ENCODE data around the gene PBX1.

The PBX1 gene

DNA sequence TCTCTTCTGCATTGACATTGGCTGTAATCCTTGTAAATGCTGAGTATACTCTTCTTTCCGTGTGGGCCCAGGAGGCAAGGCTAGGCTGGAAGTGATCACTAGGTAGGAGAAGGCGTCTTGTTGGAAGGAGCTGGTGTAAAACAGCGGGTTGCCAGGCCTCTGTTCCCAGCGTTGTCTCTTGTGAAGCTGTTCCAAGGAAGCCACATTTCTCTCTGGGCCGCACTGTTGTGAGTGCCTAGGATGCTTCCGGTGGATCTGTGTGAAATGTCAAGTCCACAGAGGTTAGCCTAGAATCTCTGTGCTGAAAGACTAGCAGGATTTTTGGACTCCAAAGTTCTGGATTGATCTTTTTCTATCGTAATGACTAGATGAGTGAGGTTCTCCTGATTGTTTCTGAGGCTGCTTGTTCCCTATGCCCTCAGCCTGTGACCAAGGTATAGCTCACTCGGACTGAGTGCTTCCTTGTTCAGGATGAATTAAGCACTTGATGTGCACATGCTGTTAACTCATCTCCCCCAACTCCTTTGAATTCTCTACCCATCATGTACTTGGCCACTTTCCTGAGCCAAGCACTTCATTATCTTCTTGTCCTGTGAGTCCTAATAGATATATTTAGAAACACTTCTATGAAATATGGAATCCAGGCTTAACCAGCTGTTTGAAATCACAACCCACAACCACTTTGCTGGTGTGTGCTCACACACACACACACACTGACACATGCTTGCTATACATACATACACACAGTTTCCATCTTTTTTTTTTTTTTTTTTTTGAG, 63.3 kb downstream of the PBX1 start:
- DNase-seq, result no peak

DNA sequence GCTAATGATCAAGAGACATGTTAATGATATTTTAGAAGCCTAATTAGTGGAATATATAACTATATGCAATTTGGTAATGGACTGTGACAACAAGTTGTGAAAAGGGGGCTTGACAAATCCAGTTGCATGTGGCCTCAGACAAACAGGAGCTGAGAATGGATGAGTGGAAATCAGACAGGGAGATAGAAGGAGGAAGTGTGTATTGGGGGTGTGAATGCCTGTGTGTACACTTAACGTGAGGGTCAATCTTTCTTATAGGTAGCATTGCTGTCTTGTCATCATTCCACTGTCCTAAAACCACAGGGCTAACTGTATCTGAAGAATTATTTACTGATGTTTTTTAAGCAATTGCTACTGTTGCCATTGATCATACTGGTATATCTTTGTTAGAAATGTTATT, 64.8 kb downstream of the PBX1 start:
- no peak for DNase-seq

DNA sequence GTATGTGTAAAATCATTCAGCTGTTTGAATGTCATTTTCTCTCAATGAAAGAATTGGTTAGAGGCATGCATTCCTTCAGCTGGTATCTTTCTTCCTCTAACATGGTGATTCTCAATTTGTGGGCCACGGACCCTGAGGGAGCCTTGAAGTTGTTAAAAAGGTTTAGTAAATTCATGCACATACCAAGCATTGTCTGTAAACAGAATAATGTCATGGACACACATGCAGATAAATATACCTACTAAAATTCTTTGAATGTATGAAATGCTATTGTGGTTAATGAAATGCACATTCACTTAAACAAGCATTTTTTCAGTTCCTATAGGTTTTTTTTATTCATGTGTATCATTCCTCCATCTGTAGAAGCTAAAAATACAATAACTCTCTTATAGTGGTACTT, 65.4 kb downstream of the PBX1 start:
- DNase-seq, result no peak

DNA sequence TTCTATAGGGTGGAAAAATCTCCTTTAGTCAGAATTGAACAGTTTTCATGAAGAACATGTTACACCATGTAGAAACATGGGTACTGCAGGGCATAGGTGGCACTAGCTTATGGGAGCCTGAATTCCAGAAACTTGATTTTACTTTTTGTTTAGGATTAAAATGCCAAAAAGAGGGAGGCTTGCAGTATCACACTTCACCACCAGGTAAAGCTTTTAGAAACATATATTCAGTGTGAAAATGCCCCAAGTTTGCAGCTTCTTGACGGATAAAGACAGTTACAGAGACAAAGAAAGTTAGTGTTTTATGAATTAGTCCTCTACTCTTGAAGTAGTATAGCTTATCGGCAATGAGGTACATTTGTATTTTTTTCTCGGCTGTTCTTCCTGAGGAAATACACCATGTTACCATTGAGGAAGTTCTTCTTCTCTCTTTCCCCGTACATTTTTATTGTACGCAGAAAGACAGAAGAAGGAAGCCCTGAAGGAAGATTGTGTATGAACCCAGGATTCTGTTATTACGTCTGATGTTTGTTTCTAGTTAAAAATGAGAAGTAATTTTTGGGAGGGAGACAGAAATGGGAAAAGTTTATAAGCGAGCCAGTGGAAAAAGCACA, 66.1 kb downstream of the PBX1 start:
- peak; percentile 64 for DNase-seq

DNA sequence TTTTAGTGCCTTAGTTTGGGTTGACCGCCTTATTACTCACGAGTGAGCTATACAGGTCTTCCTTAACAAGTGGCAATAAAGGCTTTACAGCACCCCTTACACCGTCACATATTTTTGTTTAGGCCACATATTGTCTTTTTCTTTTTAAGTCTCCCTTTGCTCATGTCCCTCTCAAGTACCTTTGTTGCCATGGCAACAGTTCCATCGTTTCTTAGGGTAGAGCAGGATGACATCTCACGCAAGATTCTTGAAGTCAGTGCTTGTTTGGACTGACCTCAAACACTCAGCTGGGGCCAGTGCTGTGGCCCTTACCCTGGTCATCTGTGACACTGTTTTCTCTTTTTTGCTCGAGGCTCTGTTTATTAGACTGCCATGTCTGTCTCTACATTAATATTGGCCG, 69.8 kb downstream of the PBX1 start:
- no peak for DNase-seq

DNA sequence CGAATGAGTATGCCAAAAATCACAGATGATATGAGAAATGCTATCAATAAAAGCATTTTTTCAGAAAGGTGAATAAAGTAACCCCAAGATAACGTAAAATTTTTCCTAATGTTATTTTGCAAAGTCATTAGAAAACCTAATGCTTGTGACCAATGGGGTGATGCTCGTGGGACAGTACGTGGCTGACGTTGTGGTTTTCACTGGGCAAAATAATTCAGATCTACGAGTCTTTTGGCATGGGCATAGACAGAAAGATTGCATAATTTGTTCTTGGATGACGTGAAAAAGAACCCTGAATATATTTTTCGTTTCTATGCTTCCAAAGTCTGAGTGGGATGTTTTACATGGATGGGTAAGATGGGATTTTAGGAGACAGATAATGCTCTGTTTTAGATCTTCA, 71.0 kb downstream of the PBX1 start:
- DNase-seq, result no peak

DNA sequence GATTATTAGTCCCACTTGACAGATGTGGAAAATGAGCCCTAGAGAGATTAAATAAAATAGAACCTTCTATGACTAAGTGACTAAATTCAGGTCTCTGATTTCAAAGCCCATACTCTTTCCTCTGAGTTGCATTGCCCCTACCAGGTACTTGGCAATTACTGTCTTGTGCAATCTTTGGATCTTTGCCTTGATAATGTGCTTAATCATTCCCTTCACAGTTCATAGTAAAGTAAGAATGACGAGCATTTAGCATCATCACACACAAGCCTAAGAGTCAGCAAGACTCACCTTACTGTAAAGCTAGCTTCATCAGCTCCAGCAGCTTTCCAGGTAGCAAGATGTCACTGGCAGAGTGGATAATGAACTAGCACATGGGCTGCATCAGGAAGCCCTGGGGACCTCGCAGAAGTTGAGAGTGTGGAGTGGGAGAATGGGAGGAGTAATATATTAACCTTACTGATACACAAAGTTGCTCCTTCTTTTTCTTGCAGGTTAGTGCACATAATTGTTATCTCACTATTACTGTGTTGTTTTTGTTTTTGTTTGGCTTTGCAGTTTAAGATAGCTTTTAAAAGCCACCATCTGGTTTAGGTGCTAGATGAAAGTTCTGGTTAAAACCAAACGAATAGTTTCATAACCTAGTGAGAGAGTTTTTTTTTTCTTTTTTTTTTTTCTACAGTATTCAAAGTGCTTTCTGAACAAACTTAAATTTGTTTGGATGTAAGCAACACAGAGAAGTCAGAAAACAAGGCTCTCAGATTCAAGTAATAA, 71.8 kb downstream of the PBX1 start:
- DNase-seq, result no peak

DNA sequence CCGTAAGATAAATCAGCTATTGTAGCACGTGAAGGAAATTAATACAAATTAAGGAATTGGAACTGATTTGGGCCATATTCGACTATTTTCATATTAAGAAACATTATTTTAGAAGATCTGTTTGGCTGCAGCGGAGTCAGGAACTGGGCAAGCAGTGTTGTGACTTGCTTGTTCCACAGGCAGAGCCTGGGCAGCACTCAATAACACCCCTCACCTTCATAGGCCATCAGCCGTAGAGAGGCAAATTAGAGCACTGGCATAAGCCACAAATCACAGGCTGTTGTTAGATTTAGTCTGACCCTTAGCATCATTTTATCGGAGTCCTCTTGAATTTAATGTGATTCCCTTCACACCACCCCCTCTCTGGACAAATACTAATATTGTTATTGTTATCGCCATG, 72.8 kb downstream of the PBX1 start:
- no peak for DNase-seq

DNA sequence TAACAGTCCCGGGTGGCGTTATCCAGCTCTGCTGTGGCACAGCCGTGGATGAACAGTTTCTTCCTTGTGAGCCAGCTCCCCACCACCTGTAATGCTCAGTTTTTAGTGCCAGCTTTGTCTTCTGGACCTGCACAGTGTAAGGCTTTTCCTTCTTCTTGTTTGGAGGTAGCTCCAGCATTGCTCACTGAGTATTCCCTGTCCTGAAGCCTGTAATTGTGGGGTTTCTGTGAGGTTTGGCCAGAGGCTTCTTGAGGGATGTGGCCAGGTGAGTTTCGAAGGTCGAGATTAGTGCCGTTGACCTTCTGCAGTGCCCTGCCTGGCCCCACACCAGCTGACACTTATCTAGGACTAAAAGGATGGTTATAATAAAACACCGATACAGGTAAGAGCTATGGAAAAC, 75.0 kb downstream of the PBX1 start:
- no peak for DNase-seq

DNA sequence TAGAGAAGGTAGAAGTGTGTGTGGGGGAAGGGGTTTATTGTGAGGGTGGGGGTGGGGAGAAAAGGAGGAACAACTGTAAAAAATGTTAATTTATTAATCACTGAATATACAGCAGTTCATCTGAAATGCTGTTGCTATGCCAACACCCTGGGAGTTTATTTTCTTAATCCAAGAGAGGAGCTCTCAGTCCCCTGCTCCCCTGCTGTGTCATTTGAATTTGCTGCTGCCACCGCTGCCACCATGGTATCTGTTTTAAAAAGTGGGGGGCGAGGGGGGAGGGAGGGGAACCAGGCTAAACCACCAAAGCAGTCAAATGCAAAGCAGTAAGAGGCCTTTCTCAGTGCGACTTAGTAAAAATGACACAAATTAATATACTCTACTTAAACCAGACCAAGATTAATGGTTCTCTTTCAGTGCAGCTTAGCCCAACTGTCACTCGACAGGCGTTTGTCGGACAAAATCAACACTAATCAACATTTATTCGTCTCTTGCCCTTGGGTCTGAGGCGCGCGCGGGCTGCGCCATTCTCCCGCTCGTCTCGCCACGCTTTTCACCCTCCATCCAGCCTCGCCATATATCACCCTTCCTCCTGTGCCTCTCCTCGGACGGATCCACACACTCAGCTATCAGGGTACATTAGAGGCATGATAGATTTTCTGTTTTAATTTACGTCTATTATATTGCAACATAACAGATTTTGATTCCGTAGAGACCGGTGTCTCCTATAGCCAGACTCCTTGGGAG, 76.2 kb downstream of the PBX1 start:
- no peak for DNase-seq

DNA sequence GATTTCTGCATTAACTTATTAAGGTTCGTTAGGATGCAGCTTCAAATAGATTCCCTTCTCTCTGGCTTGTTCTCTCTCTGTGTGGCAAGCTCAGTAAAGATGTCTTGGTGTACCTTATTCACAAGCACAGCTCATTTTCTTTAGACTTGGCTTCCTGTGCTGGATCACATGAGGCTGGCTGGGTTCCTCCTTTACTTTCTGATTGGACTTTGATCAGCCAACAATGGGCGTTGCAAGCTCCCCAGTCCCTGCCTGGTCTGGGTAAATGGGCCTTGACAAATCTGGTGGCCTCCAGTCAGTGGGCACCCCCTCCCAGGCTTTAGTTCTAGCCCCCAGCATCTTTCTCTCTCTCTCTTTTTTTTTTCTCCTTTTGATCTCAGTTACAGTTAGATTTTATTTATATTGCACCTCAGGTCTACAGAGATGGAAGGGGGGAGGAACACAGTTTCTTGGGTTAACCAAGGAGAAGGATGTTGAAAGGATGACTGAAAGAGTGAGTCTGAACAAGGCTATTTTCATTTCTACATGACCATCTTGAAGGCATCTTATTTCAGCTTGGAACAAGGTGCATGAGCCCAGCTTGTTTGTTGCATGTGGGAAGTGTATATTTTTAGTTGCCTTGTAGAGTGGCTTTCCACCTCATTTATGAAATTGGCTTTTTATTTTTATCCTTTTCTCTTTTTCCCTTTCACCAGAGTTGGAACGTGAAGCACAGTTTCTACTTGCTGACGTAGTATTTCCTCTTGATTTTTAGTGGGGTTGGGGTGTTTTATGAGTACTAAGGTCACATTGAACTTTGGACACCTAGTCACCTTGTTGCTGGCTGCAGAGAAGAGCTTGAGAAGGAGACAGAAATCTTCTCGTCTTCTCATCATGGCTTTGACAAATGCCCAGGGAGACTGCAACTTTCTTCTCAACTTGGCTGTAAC, 77.1 kb downstream of the PBX1 start:
- DNase-seq, result no peak

DNA sequence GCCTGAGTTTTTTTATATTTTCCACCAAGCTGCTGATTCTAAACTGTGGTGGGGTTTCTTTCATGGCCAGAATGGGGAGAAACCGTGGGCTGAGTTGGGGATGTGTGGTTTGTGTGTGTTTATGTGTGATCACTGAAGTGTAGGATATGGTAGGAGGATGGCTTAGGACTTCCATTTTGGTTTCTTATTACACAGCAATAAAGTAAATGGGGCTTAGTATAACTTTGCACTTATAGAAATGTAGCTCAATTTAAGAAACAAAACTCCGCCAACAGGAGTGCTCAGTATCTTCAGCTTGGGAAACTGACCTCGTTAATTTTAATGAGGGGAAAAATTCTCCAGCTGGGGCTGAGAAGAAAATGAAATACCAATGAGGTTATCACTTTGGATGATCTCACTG, 77.8 kb downstream of the PBX1 start:
- DNase-seq, result no peak

DNA sequence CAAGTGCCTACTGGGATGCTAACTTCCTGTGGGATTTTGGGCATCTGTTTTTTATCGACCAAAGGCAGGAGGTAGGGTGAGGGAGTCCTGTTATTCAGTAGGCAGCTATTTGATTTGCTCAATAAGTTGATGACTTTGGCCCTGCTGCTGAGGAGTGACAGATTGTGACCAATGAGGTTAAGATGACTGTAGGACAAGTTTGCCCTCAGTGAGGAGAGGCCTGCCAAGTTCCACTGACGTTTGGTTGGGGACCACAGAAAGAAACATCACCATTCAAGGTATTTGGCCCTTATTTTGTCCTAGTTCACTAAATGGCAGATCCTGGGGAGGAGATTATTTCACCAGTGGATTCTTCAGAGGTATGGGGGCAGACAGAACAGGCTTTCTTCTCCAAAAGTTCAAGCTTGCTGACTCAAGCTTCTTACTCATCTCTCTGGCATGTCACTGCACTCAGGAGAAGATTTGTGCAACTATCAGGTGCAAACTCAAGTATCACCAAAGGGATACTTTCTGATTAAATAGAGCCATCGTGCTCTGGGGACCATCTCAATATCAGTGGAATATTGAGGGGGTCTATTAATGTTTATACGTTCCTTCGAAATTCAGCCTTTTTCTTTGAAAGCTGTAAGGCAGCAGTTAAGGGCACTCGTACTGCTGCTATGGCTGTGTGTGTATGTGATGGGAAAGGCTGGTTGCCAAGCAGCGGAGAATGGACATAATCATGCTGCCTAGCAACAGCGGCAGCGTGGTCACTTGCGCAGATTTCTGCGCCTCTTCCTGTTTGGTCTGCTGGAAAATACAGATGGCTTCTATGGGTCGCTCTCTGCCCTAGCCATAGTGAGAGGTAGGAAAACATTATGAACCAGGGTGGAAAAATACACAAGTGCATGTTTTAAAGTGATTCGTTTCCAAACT, 78.7 kb downstream of the PBX1 start:
- no peak for DNase-seq

DNA sequence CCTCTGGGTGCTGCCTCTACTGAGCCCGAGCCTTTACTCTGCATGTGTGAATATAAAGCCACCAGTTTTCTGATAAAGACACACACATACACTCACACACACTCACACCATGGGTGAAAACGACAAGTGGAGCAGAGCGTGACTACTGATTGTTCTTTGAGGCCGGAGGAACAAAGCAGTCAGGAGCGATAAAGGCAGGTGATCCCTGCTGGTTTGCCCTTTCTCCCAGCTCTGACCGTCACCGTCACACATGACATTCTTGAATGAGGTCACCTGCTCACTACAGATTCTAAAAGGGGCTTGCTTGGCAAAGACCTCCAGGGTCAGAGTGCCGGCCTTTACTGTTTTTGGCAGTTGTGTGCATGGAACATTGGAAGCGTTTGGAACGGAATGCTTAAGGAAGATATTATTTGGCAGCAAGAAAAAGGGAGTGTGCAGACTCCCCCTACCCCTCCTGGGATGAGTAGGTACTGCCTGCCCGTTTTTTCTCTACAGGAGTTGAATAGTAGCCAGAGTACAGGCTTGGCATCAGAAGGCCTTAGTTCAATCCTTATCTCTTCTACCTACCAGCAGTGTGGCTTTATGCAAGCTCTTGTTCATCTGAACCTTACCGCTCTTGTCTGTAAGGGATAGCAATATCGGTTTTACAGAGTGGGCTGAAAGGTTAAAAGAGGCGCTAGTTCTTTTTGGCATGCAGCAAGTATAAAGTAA, 79.7 kb downstream of the PBX1 start:
- no peak for DNase-seq

DNA sequence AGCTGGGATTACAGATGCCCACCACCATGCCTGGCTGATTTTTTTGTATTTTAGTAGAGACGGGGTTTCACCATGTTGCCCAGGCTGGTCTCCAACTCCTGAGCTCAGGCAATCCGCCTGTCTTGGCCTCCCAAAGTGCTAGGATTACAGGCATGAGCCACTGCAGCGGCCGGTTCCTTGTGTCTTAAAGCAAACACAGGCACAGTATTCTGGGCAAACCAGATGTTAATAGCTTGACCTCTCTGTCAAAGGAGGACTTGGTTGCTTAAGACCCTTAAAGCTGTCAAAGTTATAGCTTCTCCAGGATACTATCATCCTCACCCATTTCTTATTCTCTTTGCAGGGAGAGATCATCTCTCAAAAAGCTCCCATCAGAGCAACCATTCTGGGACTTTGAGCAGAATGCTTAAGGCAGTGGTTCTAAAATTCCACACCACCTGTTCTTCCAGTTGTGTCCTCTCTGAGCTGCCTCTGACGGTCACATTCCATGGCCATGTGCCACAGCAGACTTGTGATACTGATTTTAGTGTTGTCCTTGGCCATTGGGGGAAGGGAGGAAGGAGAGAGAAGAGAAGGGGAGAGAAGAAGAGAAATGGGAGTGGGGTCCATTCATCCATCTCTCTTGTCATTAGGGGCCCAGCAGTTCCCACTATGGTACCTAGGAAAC, 81.8 kb downstream of the PBX1 start:
- no peak for DNase-seq

DNA sequence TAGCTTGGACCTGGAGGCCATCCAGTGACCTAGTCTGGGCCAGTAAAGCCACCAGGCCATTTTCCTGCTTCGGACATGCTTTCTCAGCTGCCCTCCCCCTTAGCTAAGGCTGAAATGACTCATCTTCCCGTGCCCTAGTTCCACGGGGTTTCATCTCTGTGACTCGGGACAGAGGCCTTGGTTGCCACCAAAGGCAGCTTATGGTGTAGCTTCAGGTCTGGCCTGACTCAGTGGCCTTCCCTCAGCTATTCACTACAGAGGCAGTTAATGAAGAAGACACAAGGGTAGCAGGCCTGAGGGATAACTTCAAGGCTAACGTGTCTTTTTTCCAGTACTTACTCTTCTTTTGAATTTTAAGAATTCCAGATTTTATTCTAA, 82.4 kb downstream of the PBX1 start:
- no peak for DNase-seq

DNA sequence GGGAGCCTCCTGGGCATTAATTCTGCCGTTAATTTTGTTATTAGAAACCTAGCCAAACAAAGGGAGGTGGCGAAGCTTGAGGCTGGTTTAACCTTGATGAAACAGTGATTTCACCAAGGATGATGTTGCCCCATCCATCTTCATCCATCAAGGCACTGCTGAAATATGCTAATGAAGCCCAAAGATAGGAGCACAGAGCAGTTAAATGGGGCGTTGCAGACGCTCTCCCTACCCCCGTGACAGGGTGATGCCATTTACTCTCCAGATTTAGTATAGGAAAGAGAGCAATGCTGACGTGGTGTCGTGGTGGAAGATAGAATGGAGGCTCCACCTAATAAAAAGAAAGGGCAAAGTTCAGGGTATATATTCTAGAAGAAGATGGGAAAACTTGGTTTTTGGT, 84.0 kb downstream of the PBX1 start:
- DNase-seq, result no peak

DNA sequence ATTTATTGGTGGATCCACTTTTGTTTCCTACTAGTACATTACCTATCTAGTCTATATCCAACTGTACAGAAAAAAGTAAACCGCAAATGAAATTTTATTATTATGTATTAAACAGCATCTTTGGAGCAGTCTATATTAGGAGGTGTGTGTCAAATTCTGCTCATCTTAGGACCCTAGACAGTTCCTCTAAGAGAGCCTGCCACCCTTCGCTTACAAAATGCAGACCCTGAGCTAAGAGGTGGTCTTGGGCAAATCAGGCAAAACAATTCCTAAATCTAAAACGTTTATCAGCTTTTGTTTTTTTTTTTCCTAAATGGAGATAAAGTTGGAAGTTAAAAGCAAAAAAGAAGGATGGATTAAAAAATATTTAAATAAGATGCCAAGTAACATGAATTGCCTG, 85.3 kb downstream of the PBX1 start:
- no peak for DNase-seq

DNA sequence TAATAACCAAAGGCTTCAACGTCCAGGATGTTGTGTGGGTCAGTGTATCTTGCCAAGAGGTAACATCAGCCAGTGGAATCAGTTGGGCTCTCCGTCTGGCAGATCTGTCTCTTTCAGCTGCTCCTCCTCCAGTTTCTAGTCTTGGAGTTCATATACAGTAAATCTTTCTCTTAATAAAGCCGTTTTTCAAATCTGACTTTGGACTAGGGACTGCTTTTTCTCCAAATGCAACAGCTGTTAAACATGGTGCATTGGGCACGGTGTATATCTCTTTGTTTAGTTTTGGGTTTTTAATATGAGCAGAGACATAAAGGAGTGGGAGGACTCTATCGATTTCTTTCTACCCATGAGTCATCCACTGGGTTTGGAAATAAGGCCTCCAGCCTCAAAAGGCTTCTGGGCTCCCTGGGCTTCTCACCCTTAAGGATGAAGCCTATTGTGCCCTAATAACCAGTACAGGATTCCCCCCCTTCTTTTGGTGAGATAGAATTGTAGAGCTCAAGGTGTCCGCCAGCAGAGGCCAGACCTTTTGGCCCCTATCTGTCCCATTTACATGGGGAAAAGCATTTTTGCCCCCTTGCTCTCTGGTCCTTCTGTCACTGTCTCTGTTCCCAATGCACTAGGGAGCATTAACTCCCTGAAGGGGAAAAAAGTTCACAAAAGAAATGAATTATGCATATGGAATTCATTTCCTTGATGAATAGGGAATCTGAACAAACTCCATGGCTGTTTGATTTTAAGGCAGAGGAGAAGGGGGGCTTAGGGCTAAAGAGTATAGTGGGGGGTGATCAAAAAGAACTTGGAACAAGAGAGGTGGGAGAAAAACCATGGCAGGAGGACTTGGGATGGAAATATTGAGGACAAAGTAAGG, 86.0 kb downstream of the PBX1 start:
- DNase-seq, result peak; percentile 71

All from OCI-M1 (cell line).